WTC11 (cell line): ENCODE results near the gene PODN.

Experiments used
- AFF4 ChIP-seq: sonication (generic); formaldehyde crosslinking; IDR thresholded peaks from 2 replicates; pipeline ENCODE4 v1.8.1; 2023; ENCODE audit warnings: mild to moderate bottlenecking, missing genetic modification reagents, borderline replicate concordance
- ATF2 ChIP-seq: sonication (generic); formaldehyde crosslinking; IDR thresholded peaks from 2 replicates; pipeline ENCODE4 v1.8.1; 2022; ENCODE audit warnings: low read depth, missing genetic modification reagents, borderline replicate concordance
- MYBL2 ChIP-seq: sonication (generic); formaldehyde crosslinking; IDR thresholded peaks from 2 replicates; pipeline ENCODE4 v1.8.1; 2023; ENCODE audit warnings: mild to moderate bottlenecking, moderate library complexity, missing genetic modification reagents
- NR2C2 ChIP-seq: sonication (generic); formaldehyde crosslinking; IDR thresholded peaks from 2 replicates; pipeline ENCODE4 v1.8.0; 2022; ENCODE audit warnings: mild to moderate bottlenecking, missing genetic modification reagents
- SMAD4 ChIP-seq: sonication (generic); formaldehyde crosslinking; IDR thresholded peaks from 2 replicates; pipeline ENCODE4 v1.8.0; 2022; ENCODE audit warnings: mild to moderate bottlenecking, missing genetic modification reagents
- SP1 ChIP-seq: sonication (generic); formaldehyde crosslinking; conservative IDR thresholded peaks from 2 replicates; pipeline ENCODE4 v1.8.1; 2022; ENCODE audit warnings: missing genetic modification reagents
- ZNF671 ChIP-seq: fragments of 250-450 bp; sonication (Bioruptor Pico); IDR thresholded peaks from 2 replicates; pipeline ENCODE4 v1.8.0; 2021; ENCODE audit warnings: mild to moderate bottlenecking
- TF ChIP-seq, protein P1 (sequence below): fragments of 200-600 bp; IDR thresholded peaks from 2 replicates; pipeline ENCODE4 v1.8.0; 2022; ENCODE audit warnings: antibody characterized with exemption
- TF ChIP-seq, protein P2 (sequence below): sonication (generic); formaldehyde crosslinking; IDR thresholded peaks from 2 replicates; pipeline ENCODE4 v1.8.1; 2022; ENCODE audit warnings: low read depth, mild to moderate bottlenecking, moderate library complexity, missing genetic modification reagents, borderline replicate concordance
- TF ChIP-seq, protein P3 (sequence below): sonication (generic); formaldehyde crosslinking; IDR thresholded peaks from 2 replicates; pipeline ENCODE4 v1.8.0; 2022; ENCODE audit warnings: mild to moderate bottlenecking, missing genetic modification reagents

- TF ChIP-seq, protein P1, sequence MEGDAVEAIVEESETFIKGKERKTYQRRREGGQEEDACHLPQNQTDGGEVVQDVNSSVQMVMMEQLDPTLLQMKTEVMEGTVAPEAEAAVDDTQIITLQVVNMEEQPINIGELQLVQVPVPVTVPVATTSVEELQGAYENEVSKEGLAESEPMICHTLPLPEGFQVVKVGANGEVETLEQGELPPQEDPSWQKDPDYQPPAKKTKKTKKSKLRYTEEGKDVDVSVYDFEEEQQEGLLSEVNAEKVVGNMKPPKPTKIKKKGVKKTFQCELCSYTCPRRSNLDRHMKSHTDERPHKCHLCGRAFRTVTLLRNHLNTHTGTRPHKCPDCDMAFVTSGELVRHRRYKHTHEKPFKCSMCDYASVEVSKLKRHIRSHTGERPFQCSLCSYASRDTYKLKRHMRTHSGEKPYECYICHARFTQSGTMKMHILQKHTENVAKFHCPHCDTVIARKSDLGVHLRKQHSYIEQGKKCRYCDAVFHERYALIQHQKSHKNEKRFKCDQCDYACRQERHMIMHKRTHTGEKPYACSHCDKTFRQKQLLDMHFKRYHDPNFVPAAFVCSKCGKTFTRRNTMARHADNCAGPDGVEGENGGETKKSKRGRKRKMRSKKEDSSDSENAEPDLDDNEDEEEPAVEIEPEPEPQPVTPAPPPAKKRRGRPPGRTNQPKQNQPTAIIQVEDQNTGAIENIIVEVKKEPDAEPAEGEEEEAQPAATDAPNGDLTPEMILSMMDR: no peak
- TF ChIP-seq AFF4 (CRISPR knock-in tag) (no peak), ZNF671 (CRISPR knock-in tag) (no peak), SMAD4 (no peak), NR2C2 (CRISPR knock-in tag) (no peak), MYBL2 (CRISPR knock-in tag) (no peak), SP1 (no peak), ATF2 (no peak)
- TF ChIP-seq, protein P2, sequence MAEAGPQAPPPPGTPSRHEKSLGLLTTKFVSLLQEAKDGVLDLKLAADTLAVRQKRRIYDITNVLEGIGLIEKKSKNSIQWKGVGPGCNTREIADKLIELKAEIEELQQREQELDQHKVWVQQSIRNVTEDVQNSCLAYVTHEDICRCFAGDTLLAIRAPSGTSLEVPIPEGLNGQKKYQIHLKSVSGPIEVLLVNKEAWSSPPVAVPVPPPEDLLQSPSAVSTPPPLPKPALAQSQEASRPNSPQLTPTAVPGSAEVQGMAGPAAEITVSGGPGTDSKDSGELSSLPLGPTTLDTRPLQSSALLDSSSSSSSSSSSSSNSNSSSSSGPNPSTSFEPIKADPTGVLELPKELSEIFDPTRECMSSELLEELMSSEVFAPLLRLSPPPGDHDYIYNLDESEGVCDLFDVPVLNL (CRISPR knock-in tag): no peak
- TF ChIP-seq, protein P3, sequence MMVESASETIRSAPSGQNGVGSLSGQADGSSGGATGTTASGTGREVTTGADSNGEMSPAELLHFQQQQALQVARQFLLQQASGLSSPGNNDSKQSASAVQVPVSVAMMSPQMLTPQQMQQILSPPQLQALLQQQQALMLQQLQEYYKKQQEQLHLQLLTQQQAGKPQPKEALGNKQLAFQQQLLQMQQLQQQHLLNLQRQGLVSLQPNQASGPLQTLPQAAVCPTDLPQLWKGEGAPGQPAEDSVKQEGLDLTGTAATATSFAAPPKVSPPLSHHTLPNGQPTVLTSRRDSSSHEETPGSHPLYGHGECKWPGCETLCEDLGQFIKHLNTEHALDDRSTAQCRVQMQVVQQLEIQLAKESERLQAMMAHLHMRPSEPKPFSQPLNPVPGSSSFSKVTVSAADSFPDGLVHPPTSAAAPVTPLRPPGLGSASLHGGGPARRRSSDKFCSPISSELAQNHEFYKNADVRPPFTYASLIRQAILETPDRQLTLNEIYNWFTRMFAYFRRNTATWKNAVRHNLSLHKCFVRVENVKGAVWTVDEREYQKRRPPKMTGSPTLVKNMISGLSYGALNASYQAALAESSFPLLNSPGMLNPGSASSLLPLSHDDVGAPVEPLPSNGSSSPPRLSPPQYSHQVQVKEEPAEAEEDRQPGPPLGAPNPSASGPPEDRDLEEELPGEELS (CRISPR knock-in tag): no peak
Observed at GRCh38 chr1:53048960-53049573, 12.9 kb upstream of the PODN start.
